ENCODE data around the gene DLGAP5. TPM values are rescaled to one million over a fixed set of nuclear protein-coding genes. Genes with fewer than 3 reads are reported as not detected.

DLGAP5 gene
- total and polyA plus RNA-seq, 2 of the 13 experiments (the other 11 are each of a cell fraction or from before 2014, with no cell fraction given), result 7.7 to 55.8 TPM

DNA sequence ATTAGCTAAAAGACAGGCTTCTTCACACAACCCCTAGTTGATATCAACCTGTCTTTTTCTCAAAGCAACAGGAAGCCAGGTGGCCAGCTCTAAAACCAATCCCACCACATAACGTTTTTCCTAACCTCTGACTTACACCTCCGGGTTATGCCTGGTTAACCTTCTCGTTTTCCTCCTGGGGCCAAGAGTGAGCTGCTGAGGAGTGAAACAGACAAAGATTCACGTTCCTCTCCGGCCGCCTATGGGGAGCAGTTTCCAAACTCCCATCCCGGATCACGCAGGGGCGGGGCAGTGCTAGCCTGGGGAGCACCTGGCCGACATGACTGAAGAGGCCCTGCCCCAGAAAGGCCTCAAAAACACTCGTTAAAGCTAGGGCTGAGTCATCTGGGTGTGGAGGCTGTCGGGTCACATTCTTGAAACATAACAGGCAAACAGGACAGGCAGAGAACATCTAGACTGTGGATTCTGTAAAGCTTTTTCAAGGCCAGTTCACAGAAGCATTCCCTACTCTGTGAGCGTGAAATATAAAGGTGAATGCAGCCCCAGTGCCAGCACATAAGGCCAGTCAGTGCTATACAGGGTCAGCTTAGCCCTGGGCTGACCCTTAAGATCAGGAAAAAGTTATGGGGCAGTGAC is 88.3 kb downstream of the DLGAP5 start (continued):
- TF ChIP-seq, protein P1, sequence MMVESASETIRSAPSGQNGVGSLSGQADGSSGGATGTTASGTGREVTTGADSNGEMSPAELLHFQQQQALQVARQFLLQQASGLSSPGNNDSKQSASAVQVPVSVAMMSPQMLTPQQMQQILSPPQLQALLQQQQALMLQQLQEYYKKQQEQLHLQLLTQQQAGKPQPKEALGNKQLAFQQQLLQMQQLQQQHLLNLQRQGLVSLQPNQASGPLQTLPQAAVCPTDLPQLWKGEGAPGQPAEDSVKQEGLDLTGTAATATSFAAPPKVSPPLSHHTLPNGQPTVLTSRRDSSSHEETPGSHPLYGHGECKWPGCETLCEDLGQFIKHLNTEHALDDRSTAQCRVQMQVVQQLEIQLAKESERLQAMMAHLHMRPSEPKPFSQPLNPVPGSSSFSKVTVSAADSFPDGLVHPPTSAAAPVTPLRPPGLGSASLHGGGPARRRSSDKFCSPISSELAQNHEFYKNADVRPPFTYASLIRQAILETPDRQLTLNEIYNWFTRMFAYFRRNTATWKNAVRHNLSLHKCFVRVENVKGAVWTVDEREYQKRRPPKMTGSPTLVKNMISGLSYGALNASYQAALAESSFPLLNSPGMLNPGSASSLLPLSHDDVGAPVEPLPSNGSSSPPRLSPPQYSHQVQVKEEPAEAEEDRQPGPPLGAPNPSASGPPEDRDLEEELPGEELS (CRISPR knock-in tag; IDR thresholded peaks at IDR 0.05), result peak; percentile 81
- TF ChIP-seq, protein P2, sequence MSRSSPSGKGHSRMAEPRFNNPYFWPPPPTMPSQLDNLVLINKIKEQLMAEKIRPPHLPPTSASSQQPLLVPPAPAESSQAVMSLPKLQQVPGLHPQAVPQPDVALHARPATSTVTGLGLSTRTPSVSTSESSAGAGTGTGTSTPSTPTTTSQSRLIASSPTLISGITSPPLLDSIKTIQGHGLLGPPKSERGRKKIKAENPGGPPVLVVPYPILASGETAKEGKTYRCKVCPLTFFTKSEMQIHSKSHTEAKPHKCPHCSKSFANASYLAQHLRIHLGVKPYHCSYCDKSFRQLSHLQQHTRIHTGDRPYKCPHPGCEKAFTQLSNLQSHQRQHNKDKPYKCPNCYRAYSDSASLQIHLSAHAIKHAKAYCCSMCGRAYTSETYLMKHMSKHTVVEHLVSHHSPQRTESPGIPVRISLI (CRISPR knock-in tag; IDR thresholded peaks at IDR 0.05; ENCODE audit: borderline replicate concordance), result 0 out of 2 replicates have a peak, but pooled peaks have one; percentile 69
- no peak for TF ChIP-seq HNRNPH1 (optimal IDR thresholded peaks at IDR 0.05; ENCODE audit: low read depth, low read length)
- TF ChIP-seq ZNF556 (CRISPR knock-in tag; IDR thresholded peaks at IDR 0.05; ENCODE audit: borderline replicate concordance), result peak; percentile 50; the same call in 1 of the 2 replicates
- TF ChIP-seq ZNF382 (CRISPR knock-in tag; IDR thresholded peaks at IDR 0.05; ENCODE audit: borderline replicate concordance), result no peak
- TF ChIP-seq KMT2A (CRISPR knock-in tag; IDR thresholded peaks at IDR 0.05), result no peak
- no peak for TF ChIP-seq SIX1 (CRISPR knock-in tag; IDR thresholded peaks at IDR 0.05; ENCODE audit: borderline replicate concordance)
- TF ChIP-seq, protein P3, sequence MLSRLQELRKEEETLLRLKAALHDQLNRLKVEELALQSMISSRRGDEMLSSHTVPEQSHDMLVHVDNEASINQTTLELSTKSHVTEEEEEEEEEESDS (CRISPR knock-in tag; IDR thresholded peaks at IDR 0.05; ENCODE audit: borderline replicate concordance), result no peak
- TF ChIP-seq, protein P4, sequence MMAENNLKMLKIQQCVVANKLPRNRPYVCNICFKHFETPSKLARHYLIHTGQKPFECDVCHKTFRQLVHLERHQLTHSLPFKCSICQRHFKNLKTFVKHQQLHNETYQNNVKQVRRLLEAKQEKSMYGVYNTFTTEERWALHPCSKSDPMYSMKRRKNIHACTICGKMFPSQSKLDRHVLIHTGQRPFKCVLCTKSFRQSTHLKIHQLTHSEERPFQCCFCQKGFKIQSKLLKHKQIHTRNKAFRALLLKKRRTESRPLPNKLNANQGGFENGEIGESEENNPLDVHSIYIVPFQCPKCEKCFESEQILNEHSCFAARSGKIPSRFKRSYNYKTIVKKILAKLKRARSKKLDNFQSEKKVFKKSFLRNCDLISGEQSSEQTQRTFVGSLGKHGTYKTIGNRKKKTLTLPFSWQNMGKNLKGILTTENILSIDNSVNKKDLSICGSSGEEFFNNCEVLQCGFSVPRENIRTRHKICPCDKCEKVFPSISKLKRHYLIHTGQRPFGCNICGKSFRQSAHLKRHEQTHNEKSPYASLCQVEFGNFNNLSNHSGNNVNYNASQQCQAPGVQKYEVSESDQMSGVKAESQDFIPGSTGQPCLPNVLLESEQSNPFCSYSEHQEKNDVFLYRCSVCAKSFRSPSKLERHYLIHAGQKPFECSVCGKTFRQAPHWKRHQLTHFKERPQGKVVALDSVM (CRISPR knock-in tag; IDR thresholded peaks at IDR 0.05), result peak; percentile 69
- TF ChIP-seq GTF2F1 (IDR thresholded peaks at IDR 0.05; ENCODE audit: low read length), result no peak
- TF ChIP-seq AGO2 (optimal IDR thresholded peaks at IDR 0.05; ENCODE audit: low read depth, low read length), result no peak
- no peak for TF ChIP-seq NR2F2 (IDR thresholded peaks at IDR 0.05; ENCODE audit: borderline replicate concordance, low read depth)
- TF ChIP-seq, protein P5, sequence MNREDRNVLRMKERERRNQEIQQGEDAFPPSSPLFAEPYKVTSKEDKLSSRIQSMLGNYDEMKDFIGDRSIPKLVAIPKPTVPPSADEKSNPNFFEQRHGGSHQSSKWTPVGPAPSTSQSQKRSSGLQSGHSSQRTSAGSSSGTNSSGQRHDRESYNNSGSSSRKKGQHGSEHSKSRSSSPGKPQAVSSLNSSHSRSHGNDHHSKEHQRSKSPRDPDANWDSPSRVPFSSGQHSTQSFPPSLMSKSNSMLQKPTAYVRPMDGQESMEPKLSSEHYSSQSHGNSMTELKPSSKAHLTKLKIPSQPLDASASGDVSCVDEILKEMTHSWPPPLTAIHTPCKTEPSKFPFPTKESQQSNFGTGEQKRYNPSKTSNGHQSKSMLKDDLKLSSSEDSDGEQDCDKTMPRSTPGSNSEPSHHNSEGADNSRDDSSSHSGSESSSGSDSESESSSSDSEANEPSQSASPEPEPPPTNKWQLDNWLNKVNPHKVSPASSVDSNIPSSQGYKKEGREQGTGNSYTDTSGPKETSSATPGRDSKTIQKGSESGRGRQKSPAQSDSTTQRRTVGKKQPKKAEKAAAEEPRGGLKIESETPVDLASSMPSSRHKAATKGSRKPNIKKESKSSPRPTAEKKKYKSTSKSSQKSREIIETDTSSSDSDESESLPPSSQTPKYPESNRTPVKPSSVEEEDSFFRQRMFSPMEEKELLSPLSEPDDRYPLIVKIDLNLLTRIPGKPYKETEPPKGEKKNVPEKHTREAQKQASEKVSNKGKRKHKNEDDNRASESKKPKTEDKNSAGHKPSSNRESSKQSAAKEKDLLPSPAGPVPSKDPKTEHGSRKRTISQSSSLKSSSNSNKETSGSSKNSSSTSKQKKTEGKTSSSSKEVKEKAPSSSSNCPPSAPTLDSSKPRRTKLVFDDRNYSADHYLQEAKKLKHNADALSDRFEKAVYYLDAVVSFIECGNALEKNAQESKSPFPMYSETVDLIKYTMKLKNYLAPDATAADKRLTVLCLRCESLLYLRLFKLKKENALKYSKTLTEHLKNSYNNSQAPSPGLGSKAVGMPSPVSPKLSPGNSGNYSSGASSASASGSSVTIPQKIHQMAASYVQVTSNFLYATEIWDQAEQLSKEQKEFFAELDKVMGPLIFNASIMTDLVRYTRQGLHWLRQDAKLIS (CRISPR knock-in tag; IDR thresholded peaks at IDR 0.05), result no peak
- TF ChIP-seq, protein P6, sequence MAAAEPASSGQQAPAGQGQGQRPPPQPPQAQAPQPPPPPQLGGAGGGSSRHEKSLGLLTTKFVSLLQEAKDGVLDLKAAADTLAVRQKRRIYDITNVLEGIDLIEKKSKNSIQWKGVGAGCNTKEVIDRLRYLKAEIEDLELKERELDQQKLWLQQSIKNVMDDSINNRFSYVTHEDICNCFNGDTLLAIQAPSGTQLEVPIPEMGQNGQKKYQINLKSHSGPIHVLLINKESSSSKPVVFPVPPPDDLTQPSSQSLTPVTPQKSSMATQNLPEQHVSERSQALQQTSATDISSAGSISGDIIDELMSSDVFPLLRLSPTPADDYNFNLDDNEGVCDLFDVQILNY (CRISPR knock-in tag; conservative IDR thresholded peaks at IDR 0.05), result no peak
- TF ChIP-seq XRCC5 (optimal IDR thresholded peaks at IDR 0.05; ENCODE audit: low read length), result peak; percentile 51
